GOT3 (cell line): ENCODE measurements around the gene TARM1.
"Not testable (repeated sequence)": the region's sequence is repeated elsewhere in the genome, so short reads cannot be mapped to it uniquely, and the experiment has no call there.

Experiments used
- DNase-seq: peaks from one replicate; lab custom pipeline; 2025; ENCODE audit warnings: mixed read lengths; lab: John Stamatoyannopoulos, UW

Gene TARM1

DNA sequence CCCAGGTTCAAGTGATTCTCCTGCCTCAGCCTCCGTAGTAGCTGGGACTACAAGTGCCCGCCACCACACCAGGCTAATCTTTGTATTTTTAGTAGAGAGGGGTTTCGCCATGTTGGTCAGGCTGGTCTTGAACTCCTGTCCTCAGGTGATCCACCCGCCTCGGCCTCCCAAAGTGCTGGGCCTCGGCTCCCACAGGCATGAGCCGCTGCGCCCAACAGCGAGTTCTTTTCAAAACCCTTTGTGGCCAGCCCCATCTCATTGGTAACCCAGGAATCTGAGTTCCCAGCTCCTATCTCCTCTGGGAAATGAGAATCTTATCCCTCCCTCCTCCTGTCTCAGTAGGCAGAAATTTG is 18.7 kb upstream of the TARM1 start:
- DNase-seq = not testable (repeated sequence)

DNA sequence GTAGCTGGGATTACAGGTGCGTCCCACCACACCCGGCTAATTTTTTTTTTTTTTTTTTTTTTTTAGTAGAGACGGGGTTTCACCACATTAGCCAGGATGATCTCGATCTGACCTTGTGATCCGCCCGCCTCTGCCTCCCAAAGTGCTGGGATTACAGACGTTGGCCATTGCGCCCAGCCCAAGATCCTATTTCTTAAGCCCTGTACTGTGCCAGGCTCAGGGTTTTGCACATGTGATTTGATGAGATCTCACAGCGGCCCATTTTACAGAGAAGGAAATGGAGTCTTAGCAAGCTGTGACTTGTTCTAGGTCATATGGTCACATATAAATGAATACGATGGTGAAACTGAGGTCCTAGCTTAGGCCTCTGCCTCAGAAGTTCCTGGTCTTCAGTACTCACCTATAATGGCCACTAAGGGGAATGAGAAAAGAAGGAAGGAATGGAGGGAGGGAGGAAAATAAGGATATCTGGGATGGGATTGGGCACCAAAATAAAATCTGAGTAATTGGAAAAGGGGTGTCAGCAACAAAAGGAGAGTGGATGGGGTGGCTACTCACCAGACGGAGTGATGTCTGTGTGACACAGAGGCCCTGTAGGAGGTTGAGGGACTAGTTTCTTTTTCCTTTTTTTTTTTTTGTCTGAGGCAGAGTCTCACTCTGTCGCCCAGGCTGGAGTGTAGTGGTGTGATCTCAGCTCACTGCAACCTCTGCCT is 18.2 kb upstream of the TARM1 start:
- DNase-seq = no peak

- no peak for DNase-seq
Observed at GRCh38 chr19:54096617-54097106, 15.5 kb upstream of the TARM1 start.

GRCh38 chr19:54095859-54096616 is 14.9 kb upstream of the TARM1 start:
- DNase-seq = peak; percentile 13

DNA sequence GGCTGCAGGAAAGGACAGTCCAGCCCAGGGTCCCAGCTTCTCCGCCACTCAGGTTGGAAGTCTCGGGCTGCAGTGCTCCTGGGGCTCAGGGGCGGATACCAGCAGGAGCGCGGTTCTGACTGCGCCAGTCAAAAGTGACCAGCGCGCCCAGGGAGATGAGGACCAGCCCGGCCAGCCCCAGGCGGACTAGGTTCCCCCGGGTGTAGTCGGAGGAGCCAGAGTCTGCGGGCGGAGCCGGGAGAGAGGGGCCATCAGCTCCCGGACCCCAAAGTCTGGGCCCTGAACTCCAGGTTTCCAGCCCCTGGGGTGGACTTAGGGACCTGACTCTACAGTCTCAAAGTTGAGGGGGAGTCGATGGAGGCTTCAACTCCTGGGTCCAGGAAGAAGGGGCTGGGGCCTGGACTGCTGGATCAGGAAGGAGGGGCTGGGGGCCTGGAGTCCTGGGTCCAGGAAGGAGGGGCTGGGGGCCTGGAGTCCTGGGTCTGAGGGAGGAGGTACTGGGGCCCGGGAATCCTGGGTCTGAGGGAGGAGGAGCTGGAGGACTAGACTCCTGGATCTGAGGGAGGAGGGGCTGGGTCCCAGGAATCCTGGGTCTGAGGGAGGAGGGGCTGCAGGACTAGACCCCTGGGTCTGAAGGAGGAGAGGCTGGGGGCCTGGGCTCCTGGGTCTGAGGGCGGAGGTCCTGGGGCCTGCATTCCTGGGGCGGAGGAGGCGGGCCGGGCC is 14.1 kb upstream of the TARM1 start:
- no peak for DNase-seq

DNA sequence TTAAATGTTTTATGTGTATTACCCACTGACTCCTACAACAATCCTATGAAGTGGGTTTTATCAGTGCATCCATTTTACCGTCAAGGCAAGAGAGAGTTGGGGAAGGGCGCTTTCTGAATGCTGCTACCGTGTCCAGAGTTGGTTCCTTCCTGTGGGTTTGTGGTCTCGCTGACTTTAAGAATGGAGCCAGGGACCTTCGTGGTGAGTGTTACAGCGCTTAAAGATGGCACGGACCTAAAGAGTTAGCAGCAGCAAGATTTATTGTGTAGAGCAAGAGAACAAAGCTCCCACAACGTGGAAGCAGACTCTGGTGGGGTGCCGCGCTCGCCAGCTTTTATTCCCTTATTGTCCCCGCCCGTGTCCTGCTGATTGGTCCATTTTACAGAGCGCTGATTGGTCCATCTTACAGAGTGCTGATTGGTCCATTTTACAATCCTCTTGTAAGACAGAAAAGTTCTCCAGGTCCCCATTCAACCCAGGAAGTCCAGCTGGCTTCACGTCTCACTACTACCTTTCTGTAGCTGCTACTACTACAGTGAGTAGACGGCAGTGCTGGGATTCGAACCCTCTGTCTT is 13.3 kb upstream of the TARM1 start:
- DNase-seq = no peak

GRCh38 chr19:54084410-54084809 is 3.2 kb upstream of the TARM1 start:
- DNase-seq = no peak

DNA sequence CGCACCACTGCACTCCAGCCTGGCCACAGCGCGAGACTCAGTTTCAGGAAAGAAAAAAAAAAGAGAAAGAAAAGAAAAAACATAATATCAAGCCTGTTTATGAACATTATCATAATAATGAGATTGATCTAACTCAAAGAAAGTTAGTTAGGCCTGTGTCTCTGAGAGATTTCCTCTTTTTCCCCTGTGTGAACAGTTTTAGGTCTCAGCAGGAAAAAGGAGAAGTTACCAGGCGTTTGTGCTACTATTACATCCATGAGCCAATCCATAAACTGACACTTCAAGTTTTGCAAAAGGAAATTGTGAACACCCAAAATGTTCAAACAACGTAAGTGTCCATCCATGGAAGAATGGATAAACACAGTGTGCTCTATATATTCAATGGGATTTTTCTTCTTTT is 3.8 kb downstream of the TARM1 start:
- no peak for DNase-seq

DNA sequence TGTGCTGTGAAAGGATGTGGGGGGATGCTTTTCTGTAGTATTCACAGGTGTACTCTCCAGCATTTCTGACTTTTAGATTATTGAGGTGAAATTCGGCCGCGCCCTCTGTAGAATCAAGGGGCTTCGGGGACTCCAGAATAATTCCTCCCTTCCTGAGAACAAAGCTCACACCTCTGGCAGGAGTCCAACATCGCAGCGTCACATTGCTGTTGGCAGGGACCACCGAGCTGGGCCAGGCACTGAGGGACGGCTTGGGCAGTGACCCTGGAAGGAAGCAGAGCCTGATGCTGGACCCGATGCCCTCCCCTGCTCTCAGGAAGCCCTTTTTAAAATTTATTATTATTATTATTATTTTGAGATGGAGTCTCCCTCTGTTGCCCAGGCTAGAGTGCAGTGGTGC is 6.3 kb downstream of the TARM1 start:
- DNase-seq = no peak

DNA sequence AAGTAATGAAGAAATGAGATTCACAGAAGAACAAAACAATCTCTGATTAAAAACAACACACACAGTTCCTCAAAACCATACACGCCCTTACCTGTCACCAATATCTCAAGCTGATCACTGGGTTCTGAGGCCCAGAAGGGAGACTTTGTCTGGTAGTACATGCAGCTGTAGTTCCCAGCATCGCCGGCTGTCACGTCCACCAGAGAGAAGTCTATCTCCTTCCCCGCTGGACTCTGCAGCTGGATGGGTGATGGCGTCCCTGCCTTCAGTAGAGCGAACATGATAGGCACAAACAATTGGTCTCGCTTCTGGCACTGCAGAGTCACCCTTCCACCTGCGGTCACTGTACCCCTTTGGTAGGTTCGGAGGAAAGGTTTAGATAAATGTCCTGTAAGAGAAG is 7.3 kb downstream of the TARM1 start:
- DNase-seq = no peak

DNA sequence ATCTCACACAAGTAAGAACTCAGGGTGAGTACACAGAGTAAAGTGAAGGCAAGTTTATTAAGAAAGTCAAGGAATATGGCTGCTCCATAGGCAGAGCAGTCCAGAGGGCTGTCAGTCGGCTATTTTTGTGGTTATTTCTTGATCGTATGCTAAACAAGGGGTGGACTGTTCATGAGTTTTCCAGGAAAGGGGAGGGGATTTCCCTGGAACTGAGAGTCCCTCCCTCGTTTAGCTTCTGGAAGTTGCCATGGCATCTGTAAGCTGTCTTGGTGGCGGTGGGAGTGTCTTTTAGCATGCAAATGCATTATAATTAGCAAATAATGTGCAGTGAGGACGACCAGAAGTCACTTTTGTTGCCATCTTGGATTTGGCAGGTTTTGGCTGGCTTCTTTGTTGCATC is 11.7 kb downstream of the TARM1 start:
- no peak for DNase-seq

DNA sequence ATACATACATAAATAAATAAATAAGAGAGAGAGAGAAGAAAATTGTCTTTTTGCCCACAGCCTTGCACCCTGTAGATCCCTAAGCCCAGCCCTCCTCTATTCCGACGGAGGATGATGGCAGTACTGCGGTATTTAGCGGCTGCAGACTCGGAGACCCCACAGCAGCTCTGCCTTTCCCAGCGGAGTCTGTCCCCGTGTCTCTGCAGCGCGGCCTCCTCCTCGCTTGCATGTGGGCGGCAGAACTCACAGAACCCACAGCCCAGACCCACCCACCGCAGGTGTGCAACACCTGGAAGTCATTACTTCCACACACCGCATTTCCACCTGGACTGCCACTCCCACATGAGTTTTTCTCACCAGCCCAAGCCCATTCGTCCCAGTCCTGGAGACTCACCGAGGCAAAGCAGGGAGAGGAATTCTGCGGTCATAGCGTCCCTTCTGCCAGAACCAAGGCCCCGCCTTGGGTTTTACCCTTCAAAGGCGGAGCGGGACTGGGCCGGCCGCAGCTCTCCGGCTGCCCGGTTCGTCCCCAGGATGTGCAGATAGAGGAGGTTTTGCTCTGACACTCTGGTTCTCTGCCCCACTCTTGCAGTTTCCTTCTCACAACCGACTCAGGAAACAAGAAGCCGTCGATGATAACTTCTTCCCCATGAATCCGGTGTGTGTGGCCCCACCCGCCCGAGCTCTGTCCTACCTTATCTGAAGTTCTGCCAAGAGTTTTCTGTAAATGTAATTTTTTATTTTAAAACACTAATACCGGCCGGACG is 17.6 kb downstream of the TARM1 start, which contains the start of gene VSTM1:
VSTM1 (minus strand) TSS at position 548 of the 767 bp plus-strand sequence; CDS start at position 428, 120 bp downstream.
- no peak for DNase-seq

DNA sequence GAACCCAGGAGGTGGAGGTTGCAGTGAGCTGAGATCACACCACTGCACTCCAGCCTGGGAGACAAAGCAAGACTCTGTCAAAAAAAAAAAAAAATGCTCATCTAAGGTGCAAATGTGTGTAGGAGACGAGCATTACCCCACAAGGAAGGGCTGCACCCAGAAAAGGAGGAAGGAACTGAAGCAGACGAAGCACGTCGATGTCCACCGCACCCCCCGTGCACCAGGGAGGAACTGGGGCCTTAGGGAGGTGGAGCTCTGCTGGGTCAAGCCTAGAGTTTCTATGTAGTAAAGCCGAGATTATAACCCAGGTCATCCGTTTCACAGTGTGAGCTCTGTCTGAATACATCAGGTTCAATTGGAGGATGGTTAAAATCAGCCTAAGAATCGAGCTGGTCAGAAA is 18.5 kb downstream of the TARM1 start:
- DNase-seq = no peak

DNA sequence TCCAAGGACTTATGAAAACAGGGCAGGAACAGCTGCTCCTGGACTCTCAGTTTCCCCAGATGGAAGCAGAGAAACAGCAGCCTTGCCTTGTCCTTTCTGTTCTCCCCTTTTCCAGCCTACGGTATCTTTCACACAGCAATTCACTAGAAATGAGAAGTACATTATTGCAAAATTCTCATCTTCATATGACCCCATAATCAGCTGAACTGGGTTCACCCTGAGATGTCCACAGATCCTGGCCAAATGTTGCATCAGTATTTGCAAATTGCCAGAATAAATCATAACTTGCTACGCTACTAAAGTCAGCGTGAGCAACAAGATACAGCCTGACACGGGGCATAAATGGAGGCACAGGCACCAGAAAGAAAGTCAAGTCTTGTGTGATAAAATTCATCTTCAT is 33.5 kb downstream of the TARM1 start:
- no peak for DNase-seq

DNA sequence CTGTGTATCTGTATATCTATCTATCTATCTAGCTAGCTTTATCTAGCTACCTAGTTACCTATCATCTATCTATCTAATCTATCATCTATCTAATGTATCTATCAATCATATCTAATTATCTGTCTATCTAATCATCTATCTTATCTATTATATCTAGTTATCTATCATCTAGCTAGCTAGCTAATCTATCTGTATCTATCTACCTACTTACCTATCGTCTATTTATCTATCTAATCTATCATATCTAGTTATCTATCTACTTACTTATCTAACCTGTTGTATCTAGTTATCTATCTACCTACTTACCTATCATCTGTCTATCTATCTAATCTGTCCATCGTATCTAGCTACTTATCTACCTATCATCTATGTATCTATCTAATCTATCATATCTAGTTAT is 35.4 kb downstream of the TARM1 start:
- DNase-seq = no peak

DNA sequence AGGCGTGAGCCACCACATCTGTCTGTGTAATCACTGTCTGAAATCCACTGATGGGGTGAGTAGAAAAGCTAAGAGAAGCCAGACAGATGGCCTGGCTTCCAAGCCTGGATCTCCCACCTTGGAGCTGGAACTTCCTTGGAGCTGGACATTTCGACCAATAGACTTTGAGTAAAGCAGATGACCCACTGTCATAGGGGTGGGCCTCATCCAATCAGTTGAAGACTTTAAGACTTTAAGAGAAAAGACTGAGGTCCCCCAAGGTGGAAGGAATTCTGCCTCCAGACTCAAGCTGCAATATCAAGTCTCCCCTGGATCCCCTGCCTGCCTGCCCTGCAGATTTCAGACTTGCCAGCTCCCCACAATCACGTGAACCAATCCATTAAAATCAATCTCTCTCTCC is 38.2 kb downstream of the TARM1 start:
- no peak for DNase-seq

GRCh38 chr19:54041969-54042606 is 39.1 kb downstream of the TARM1 start:
- DNase-seq = no peak

- no peak for DNase-seq
Observed at GRCh38 chr19:54040003-54040402, 41.2 kb downstream of the TARM1 start.

DNA sequence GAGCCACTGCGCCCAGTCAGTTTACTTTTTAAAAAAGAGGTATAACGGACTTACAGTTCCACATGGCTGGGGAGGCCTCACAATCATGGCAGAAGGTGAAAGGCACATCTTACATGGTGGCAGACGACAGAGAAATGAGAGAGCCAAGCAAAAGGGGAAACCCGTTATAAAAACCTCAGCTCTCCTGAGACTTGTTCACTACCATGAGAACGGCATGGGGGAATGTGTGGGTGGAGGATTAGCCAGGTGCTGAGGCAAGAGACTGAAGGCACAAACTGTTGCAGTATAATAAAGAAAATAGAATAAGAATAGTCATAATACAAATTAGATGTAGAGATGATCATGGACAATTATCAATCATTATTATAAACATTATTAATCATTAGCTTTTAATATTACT is 44.6 kb downstream of the TARM1 start:
- DNase-seq = not testable (repeated sequence)

GRCh38 chr19:54035215-54036178 is 45.7 kb downstream of the TARM1 start:
- no peak for DNase-seq
